NCI-H146 treated with DMSO at 0.1 percent for 48 hours (cell line): ENCODE data around the gene HDDC2.
A peak's percentile ranks its signal among the peaks of the same experiment; 100 is the strongest.

Experiments used
- DNase-seq: peaks from one replicate; lab custom pipeline; 2025; ENCODE audit not compliant: unreplicated experiment; lab: John Stamatoyannopoulos, UW

Gene HDDC2, protein sequence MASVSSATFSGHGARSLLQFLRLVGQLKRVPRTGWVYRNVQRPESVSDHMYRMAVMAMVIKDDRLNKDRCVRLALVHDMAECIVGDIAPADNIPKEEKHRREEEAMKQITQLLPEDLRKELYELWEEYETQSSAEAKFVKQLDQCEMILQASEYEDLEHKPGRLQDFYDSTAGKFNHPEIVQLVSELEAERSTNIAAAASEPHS

GRCh38 chr6:125301435-125302391, at the start of gene HDDC2:
Gene HDDC2, minus strand, starts transcription at chr6:125301967. Its CDS starts 35 bp downstream, at chr6:125301932.
- DNase-seq = peak; percentile 89

DNA sequence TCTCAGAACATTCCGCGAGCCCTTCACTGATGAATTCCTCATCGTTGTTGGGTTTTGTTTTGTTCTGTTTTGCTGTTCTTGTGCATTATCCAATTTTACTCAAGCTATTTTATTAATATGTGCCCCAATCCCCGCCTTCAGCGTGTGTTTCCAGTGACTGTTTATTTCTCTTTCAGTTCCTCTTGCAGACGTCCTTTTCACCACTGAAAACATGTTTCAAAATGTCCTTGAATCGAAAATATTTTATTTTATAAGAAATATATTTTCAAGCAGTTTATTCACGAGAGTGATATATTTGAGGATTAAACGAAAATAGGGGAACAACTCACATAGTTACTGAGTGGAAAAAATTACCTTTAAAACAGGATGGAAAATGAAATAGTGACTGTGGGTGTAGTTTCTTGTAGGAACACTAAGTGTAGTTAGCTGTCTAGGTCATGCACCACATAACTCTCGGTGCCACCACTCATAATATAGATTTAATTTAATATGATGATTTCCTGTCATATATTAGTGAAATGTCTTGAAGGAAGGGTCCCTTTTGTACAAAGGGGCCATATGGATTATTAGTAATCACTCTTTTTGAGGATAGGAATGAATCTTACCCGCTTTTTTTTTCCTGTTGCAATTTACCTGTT, 45.3 kb upstream of the HDDC2 start:
- no peak for DNase-seq

- DNase-seq = peak; percentile 48
Observed at GRCh38 chr6:125346201-125346925, 44.6 kb upstream of the HDDC2 start.

GRCh38 chr6:125341460-125341859, 39.7 kb upstream of the HDDC2 start:
- DNase-seq = no peak

GRCh38 chr6:125340991-125341390, 39.2 kb upstream of the HDDC2 start:
- no peak for DNase-seq

- DNase-seq = no peak
Observed at GRCh38 chr6:125340175-125340835, 38.5 kb upstream of the HDDC2 start.

DNA sequence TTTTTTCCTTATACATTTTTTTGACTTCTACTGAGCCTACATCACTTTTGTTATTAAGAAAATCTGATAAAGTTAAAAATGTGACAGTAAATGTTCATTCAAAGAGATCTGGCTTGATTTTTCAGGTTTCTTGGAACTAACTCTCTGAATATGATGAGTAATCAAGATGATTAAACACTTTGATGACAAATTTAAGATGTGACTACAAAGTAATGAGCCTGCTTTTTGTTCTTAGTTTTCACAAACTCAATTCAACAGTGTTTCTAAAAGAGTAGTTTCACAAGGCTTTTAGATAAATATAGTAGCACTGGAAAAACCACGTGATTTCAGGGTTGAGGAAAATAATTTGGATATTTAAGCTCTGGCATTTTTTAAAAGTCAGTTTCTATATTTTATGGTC, 37.9 kb upstream of the HDDC2 start:
- no peak for DNase-seq

DNA sequence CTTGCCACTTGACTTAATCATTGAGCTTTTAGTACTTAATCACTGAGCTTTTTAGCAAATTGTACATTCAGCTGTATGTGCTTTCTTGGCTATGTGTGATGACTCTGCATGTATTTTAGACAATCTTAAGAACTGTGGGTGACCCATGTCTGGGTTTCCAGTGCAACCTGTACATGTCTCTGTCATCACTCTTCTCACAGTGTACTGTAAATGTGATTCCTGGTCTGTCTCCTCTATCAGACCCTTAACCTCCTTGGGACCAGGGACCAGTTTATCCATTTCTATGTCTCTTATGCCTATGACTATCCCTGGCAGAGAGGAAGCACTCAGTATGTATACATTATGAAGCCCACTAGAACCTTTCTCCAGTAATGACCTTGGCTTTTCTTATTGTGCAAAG, 36.6 kb upstream of the HDDC2 start:
- no peak for DNase-seq

DNA sequence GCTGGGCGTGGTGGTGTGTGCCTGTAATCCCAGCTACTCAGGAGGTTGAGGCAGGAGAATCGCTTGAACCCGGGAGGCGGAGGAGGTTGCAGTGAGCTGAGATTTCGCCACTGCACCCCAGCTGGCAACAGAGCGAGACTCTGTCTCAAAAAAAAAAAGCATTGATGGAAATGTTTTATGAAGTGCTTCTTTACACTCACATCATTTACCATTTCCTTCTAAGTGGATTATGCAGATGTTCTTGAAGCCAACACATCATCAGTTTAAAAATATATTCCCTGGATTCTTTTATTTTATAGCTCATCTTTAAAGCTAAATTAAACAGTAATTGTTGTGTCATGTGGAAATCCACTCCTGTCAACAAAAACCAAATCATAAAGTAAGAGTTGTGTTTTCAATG, 35.9 kb upstream of the HDDC2 start:
- no peak for DNase-seq

DNA sequence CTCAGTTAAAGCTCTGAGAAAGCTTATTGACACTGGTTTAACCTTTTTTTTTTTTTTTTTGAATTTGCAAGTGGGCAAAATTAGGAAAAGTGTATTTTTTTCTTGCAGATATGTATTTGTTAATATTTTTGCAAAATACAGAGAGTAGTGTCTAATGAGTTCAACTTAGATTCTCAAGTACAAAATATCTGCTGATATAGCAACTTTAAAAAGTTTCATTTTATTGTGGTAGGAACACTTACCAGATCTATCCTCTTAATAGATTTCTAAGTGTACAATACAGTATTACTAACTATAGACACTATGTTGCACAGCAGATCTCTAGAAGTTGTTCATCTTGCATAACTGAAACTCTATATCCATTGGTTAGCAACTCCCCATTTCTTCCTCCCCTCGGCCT, 30.9 kb upstream of the HDDC2 start:
- DNase-seq = no peak

DNA sequence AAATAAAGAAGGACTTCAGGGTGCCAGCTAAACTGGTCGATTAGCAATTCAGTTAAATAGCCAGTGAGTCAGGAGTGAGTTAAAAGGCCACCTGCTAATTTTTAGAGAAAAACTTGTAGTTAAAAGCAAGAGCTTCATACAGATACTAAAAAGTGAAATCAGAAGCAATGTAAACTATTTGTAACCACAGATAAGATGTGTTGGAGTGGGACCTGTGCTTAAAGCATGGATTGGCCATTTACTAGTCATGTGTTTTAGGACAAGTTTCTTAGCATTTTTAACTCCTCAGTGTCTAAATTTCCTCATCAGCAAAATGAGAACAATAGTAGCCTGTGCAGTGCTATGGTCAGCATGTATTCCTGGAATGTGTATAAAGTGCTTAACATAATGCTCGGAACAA, 23.8 kb upstream of the HDDC2 start:
- DNase-seq = no peak

DNA sequence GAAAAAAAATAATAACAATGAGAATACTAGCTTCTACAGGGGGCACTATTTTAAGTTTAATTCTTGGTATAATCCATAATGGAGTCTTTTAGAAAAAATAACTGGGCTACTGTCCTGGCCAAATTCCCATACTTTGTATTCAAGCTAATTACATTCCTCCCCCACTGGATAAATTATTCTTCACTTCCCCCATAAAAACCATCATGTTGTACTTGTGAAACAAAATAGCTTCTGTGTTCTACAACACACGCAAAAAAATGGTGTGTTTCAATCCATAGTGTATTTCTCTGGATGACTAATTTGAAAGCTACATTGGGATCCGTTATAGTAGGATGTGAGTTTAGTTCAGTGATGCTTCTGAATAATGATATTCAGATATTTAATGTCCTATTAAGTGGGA, 21.6 kb upstream of the HDDC2 start:
- no peak for DNase-seq

- DNase-seq = no peak
Observed at GRCh38 chr6:125316621-125317020, 14.9 kb upstream of the HDDC2 start.

- no peak for DNase-seq
Observed at GRCh38 chr6:125315548-125315947, 13.8 kb upstream of the HDDC2 start.

- peak; percentile 61 for DNase-seq
Observed at GRCh38 chr6:125314009-125314581, 12.3 kb upstream of the HDDC2 start.

DNA sequence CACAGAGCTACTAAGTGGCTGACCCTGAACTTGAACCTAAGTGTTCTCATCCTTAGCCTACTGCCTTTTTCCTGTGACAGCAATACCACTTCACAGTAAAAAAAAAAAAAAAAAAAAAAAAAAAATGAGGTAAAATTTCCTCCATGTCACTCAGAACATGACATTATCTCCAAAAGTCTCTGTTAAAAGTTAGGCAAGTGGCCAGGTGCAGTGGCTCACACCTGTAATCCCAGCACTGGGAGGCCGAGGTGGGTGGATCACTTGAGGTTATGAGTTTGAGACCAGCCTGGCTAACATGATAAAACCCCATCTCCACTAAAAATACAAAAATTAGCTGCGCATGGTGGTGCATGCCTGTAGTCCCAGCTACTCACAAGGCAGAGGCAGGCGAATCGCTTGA, 11.2 kb upstream of the HDDC2 start:
- DNase-seq = no peak

- no peak for DNase-seq
Observed at GRCh38 chr6:125312478-125312877, 10.7 kb upstream of the HDDC2 start.

DNA sequence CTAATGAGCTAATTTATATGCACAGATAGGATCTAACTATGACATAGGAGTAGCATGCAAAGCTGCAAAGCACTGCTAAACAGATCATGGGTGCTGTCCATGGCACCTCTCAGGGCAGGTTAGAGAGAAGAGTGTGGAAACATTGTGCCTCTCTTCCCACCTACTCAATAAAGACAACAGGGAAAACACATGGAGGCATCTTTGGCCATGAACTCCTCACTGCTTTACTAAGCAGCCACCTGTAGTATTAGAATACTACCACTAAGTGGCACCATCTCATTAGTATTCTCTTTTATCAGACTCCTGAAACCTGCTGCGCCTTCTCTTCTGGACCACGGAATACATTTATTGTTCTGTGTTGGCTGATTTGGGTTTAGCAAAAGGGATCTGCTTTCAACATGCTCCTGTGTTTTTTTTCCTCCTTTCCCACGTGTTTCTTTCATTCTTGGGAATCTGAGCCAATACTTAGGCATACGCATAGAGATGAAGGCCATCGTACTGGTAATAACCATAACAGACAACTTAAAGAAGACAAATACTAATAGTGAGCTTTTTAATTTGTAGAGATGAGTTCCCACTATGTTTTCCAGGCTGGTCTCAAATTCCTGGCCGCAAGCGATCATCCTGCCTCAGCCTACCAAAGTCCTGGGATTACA, 9.4 kb upstream of the HDDC2 start:
- DNase-seq = peak; percentile 88

DNA sequence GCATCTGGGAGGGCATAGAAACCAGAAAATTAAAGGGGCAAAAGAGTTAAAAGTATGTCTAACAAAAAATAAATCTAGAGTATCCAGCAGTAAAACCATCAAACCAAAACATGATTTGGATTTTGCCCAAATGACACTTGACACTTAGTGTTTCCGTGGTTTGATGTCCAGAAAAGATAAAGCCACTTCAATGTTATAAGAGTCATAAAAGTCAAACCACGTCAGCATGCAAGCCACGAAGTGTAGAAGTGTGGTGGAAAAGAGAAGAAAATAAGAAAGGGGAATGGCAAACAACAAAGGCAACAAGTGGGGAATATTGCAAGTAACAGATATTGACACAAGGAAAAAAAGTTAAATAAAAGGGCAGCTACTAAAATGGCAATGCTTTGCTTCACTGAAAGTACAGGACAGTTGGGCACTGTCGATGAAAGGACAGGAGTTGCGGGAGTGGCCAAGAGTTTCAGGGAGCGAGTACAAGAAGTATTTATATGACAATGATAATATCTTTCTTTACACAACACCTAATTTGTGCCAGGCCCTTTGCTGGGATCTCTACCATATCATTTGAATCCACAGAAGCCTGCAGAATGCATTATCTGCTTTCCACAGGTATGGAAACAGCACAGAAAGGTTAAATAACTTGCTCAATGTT, 6.3 kb upstream of the HDDC2 start:
- no peak for DNase-seq
